Amniotic epithelial cell (primary cell): Measurements from ENCODE around the gene TGFBR1.

Experiments used
- DNase-seq: peaks from one replicate; pipeline ENCODE4 v3.0.0-alpha.2; 2010; ENCODE audit warnings: low read depth

Gene TGFBR1

DNA sequence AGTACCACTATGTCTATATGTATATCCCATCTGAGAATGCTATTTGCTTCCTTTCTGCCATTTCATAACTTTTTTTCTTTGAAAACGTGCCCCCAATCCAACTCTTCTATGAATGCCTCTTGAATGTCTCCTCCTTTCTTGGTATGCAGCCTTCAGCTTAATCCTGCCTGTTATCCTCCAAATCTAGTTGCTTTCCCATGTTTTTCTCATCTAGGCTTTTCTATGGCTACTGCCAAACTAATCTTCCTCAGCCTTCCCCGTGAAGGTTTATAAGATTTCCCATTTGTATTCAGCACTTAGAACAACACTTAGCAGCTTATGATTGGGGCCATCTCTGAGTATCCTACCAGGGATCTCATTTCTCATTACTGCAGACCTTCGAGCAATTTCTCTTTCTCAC, 2.5 kb downstream of the TGFBR1 start:
- DNase-seq: no peak

GRCh38 chr9:99108131-99108530, 3.2 kb downstream of the TGFBR1 start:
- no peak for DNase-seq

DNA sequence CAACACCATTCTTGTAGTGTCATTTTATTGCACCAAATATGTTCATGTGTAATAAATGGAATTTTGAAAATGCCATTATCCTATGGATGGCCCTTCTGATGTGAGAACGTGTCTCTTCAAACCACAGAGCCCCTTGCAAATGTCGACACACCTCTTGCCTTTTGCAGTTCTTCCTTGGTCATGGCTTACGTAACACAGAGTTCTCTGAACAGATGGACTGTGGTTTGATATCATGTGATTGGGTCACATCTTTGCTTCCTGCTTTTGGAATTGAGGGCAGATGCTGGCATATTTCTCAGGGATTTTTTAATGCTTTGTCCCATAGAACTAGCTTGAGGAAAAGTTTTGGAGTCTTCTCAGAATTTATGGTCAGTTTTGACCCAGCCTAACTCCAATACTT, 4.6 kb downstream of the TGFBR1 start:
- DNase-seq: peak; percentile 93

GRCh38 chr9:99112750-99113413, 8.0 kb downstream of the TGFBR1 start:
- no peak for DNase-seq

- peak; percentile 31 for DNase-seq
Measured at GRCh38 chr9:99113414-99114048, 8.6 kb downstream of the TGFBR1 start.

- DNase-seq: no peak
Measured at GRCh38 chr9:99114049-99114440, 9.1 kb downstream of the TGFBR1 start.

DNA sequence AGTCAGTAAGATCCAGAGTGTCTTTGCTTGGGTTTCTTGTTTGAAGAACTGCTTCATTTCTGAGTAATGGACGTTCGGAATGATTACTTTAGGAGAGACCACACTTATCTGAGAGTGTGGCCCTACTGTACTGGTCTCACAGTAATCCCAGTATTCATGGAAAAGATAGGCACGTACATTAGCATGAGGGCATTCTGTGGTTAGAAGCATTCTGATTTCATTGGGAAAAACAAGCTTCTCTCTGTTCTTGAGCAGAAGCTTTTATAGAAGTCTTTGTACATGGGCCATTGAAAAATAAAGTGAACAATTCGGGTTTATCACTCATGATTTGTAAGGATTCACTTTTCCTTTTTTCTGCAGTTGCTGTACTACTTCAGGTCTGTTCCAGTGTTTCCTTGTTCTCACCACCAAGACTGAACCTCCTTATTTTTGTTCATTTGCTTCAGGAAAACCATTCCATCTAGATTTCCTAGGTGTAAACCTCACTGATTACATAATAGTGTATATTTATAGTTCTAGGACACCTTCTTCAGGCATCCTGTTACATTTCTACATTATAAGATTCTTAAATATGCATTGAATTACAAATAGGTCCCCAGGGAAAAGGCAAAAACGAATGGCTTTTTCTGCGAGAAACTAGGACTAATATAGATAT, 10.1 kb downstream of the TGFBR1 start:
- peak; percentile 60 for DNase-seq

- DNase-seq: peak; percentile 28
Measured at GRCh38 chr9:99116003-99116411, 11.1 kb downstream of the TGFBR1 start.

DNA sequence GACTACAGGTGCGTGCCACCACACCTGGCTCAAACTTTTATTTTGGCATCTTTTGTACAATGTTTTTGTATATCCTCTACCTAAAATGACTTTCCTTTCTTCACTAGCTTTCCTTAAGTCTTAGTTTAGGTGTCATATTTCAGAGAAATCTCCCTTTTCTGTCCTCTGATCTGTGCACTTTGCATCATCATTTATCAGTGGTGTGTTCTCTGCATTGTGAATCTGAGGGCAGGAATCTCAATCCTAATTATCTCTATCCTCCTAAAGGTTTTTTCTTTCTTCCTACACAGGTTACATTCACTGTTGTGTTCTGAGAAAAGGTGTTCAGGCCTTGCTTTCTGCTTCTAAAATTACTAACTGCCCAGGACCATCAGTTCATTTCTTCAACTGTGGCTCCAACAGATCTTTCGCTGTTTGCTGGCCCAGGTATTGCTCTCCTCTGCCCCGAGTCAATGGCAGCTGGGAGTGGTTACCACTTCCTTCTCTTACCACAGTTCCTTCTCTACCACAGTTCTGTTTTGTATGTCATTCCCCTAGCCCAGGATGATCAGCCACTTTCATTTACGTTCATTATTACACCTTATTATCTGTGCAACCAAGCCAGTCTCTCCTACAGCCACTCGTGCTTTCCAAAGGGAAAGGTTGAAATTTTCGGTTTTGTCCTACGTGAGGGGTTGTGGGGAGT, 14.0 kb downstream of the TGFBR1 start:
- DNase-seq: no peak

DNA sequence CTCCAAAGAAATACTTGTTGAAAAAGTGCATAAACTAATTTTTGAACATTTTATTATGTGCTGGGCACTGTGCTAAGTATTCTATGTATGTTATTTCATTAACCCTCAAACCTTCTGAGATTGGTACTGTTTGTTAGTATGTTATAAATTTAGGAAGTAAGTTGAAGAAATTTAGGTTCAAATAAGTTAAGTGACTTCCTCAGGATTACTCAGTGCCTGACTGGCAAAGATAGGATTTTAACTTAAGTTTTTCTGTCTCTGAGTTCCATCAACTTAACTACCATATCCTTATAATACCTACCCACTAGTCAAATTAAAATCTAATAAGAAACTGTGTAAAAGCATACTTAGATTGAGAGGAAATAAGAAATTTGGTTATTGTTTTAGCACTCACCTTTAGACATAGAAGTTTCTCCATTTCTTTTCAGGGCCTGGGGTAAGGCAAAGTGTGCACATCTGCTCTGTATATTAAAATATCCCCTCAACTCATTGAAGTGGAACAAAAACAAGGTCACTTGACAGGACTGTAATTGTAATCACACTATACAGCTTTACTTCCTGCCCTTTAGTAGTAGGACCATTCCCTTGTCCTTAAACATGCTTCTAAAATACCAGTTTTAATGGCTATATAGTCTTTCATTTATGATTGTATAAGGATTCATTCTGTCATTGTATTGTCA, 15.2 kb downstream of the TGFBR1 start:
- DNase-seq: no peak

DNA sequence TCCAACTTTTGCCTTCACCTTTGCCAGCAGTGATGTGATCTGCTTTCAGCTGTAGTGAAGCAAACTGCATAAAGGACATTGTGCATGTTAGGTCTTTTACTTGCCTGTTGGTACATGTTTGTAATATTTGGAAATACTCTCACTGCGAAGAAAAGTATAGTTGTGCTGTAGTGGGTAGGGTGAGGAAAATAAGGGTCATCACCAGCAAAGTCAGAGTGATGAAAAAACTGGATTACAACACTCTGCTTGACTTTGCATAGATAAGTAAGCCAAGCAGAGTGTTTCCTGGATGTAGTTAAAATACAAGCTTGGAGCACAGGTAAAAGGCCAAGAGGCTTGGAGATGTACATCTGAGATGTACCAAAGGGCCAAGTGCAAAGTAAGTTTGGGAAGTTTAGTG, 16.7 kb downstream of the TGFBR1 start:
- DNase-seq: peak; percentile 71

DNA sequence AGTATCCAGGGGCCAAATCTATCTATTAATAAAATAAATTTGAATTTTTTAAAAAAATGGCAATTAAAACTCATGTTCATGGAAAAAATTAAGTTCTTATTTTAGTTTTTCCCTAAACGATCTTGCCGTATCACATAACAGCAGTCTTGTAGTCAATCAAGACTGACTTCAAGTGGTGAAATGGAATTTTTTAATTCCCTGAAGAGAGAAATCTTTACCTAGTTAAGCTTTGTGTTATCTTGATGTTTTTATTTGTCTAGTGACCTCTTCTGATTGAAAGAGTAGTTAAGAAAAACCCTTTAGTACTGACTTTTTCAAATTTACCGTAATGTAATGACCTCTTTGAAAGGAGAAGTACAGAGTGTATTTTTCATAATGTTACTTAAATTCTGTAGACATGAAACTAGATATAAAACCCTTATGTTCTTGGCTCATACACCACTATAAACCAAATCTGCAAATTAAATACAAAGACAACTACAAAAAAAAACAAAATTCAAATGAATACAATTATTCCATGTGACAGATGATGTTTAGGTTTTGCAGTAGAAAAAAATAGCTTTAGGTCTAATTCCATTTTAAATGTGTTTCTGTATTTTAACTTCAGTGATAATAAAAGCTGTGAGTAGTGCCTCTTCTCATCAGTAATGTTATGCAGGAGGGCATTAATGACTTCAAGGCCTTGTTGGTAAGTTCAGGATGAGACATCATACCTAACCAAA, 19.8 kb downstream of the TGFBR1 start:
- DNase-seq: no peak

DNA sequence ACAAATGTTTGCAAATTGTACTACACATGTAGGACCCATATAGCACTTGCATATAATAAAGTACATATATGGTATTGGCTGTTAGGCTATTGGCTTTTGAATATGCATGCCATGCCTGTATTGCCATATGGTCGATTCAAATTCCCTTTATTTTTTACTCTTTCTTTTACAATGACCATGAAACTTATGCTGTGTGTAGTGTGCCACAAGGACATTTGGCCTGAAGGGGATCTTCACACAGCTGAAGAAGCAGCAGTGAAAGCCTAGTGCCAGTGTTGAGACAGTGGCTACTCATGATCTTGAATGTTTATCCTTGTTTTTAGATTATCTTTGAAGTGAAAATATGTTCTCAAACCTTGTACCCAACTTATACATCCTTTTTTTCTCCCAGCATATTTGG, 20.5 kb downstream of the TGFBR1 start:
- no peak for DNase-seq

DNA sequence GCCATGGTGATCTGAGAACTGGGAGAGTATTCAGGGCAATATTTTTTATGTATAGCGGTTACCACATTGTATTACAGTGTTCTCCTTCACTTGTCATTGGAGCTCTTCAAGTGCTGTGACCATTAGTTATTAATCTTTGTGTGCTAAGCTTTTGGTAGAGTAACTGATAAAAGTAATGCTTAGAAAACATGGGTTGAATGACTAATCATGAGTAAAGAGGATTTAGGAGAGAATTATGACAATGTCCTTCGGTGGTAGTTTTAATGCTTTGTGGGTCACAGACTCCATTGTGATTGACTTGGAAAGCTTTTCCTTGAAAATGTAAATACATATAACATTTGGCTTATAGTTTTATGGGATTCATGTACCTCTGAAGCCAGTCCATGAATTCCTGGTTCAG, 21.4 kb downstream of the TGFBR1 start:
- peak; percentile 65 for DNase-seq

- peak; percentile 84 for DNase-seq
Measured at GRCh38 chr9:99127356-99128132, 22.6 kb downstream of the TGFBR1 start.

GRCh38 chr9:99128133-99128406, 23.2 kb downstream of the TGFBR1 start:
- no peak for DNase-seq

DNA sequence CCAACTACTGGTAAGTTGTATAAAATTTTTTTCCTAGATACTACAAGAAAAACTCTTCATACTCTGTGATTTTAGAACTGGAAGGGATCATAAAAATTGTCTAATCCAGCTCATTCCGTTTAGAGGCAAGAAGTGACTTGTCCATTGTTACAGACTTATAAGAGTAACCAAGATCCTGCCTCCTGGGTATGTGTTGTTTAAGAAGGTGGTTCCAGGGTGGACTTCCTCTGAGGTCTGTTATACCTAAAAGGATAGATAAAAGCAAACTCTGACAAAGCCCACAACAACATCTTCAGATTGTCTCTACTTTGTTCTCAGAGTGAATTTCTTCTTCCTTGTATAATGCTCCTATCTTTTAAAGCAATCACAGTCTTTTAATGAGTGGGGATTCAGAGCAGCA, 24.2 kb downstream of the TGFBR1 start:
- no peak for DNase-seq

GRCh38 chr9:99130069-99130468, 25.2 kb downstream of the TGFBR1 start:
- DNase-seq: no peak

- no peak for DNase-seq
Measured at GRCh38 chr9:99133145-99133544, 28.2 kb downstream of the TGFBR1 start.

- DNase-seq: peak; percentile 65
Measured at GRCh38 chr9:99134893-99135341, 30.0 kb downstream of the TGFBR1 start.

- DNase-seq: no peak
Measured at GRCh38 chr9:99135456-99135855, 30.5 kb downstream of the TGFBR1 start.
